ENCODE measurements around the gene TMEM184A.

DNA sequence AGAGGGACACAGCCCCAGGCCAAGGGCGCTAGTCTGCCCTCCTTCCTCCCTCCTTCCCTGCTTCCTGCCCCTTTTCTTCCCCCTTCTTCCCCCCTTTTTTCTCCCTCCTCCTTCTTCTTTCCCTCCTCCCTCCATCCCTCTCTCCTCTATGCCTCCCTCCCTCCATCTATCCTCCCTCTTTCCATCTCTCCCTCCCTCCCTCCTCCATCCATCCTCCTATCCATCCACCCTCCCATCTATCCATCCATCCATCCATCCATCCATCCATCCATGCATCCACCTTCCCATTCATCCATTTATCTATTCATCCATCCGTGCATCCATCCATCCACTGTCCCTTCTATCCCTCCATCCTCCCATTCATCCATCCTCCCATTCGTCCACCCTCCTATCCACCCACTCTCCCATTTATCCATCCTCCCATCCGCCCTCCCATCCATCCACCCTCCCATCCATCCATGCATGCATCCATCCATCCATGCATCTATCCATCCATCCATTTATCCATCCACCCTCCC lies 38.0 kb upstream of the TMEM184A start:
- TF ChIP-seq, protein P1, sequence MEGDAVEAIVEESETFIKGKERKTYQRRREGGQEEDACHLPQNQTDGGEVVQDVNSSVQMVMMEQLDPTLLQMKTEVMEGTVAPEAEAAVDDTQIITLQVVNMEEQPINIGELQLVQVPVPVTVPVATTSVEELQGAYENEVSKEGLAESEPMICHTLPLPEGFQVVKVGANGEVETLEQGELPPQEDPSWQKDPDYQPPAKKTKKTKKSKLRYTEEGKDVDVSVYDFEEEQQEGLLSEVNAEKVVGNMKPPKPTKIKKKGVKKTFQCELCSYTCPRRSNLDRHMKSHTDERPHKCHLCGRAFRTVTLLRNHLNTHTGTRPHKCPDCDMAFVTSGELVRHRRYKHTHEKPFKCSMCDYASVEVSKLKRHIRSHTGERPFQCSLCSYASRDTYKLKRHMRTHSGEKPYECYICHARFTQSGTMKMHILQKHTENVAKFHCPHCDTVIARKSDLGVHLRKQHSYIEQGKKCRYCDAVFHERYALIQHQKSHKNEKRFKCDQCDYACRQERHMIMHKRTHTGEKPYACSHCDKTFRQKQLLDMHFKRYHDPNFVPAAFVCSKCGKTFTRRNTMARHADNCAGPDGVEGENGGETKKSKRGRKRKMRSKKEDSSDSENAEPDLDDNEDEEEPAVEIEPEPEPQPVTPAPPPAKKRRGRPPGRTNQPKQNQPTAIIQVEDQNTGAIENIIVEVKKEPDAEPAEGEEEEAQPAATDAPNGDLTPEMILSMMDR (IDR thresholded peaks at IDR 0.05), result no peak
- TF ChIP-seq POLR2A (IDR thresholded peaks at IDR 0.05), result no peak

Data from heart left ventricle (tissue), 13 donors.